Measurements from ENCODE around the gene SRXN1.
A peak's percentile ranks its signal among the peaks of the same experiment; 100 is the strongest.

The SRXN1 gene

GRCh38 chr20:655726-656624, 3.0 kb upstream of the SRXN1 start:
- no peak for TF ChIP-seq CTCF (IDR thresholded peaks at IDR 0.05; ENCODE audit: low read length, missing control alignments)
- H3K4me3 ChIP-seq (replicated peaks; ENCODE audit: low read depth, low read length) = no peak overlapping the region

GRCh38 chr20:654417-654750, 1.4 kb upstream of the SRXN1 start:
- TF ChIP-seq CTCF (IDR thresholded peaks at IDR 0.05; ENCODE audit: low read length, missing control alignments) = no peak
- H3K4me3 ChIP-seq (replicated peaks; ENCODE audit: low read depth, low read length) = no peak overlapping the region
- no peak for DNase-seq (ENCODE audit: low read depth)

More at GRCh38 chr20:655726-656624, 3.0 kb upstream of the SRXN1 start:
- no peak for DNase-seq (ENCODE audit: low read depth)

- H3K4me3 ChIP-seq (replicated peaks; ENCODE audit: low read depth, low read length) = peak overlapping the region; percentile 93
- no peak for DNase-seq (ENCODE audit: low read depth)
- no peak for TF ChIP-seq CTCF (IDR thresholded peaks at IDR 0.05; ENCODE audit: low read length, missing control alignments)
Observed at GRCh38 chr20:653590-654416, 803 bp upstream of the SRXN1 start.

- H3K4me3 ChIP-seq (replicated peaks; ENCODE audit: low read depth, low read length) = peak overlapping the region; percentile 93
- TF ChIP-seq CTCF (IDR thresholded peaks at IDR 0.05; ENCODE audit: low read length, missing control alignments) = no peak
- DNase-seq (ENCODE audit: low read depth) = peak; percentile 61
Observed at GRCh38 chr20:652615-653109, 338 bp downstream of the SRXN1 start.

- no peak for DNase-seq (ENCODE audit: low read depth)
- no peak for TF ChIP-seq CTCF (IDR thresholded peaks at IDR 0.05; ENCODE audit: low read length, missing control alignments)
- peak overlapping the region; percentile 93 for H3K4me3 ChIP-seq (replicated peaks; ENCODE audit: low read depth, low read length)
Observed at GRCh38 chr20:651713-652614, 1.0 kb downstream of the SRXN1 start.

- no peak overlapping the region for H3K4me3 ChIP-seq (replicated peaks; ENCODE audit: low read depth, low read length)
- DNase-seq (ENCODE audit: low read depth) = peak; percentile 35
- peak; percentile 27 for TF ChIP-seq CTCF (IDR thresholded peaks at IDR 0.05; ENCODE audit: low read length, missing control alignments)
Observed at GRCh38 chr20:650954-651353, 2.0 kb downstream of the SRXN1 start.

Measured in fibroblast of pulmonary artery (primary cell).